Prostate gland (tissue), 2 donors: ENCODE data around the gene ANLN. TPM values are rescaled to one million over a fixed set of nuclear protein-coding genes. Genes with fewer than 3 reads are reported as not detected.

Source experiments
- DNase-seq: peaks from one replicate; pipeline ENCODE4 v3.0.0-alpha.2; 2019; ENCODE audit warnings: low spot score
- H3K27ac ChIP-seq, 2 donors: fragments of 200-600 bp; sonication (generic); 2 replicates each; pipeline ENCODE4 v1.5.1; 2017 to 2019
- H3K27me3 ChIP-seq: fragments of 200-600 bp; sonication (generic); replicated peaks from 2 replicates; pipeline ENCODE4 v1.5.1; 2019; ENCODE audit not compliant: insufficient read depth
- H3K36me3 ChIP-seq, 2 donors: fragments of 200-600 bp; sonication (generic); 1 replicate in 1 of 2; 2 replicates in 1 of 2; pipeline versions ENCODE4 v1.5.1 to v1.8.1; 2017 to 2019
- H3K4me1 ChIP-seq: fragments of 200-600 bp; sonication (generic); replicated peaks from 2 replicates; pipeline ENCODE4 v1.5.1; 2019
- H3K4me3 ChIP-seq, 2 donors: fragments of 200-600 bp; sonication (generic); 2 replicates each; pipeline ENCODE4 v1.5.1; 2017 to 2019
- H3K9me3 ChIP-seq: fragments of 200-600 bp; sonication (generic); 2 replicates; pipeline ENCODE4 v1.5.1; 2017
- POLR2A ChIP-seq: fragments of 450-650 bp; IDR thresholded peaks from one replicate; pipeline ENCODE4 v1.6.1; 2016; ENCODE audit warnings: antibody characterized with exemption, mild to moderate bottlenecking
- POLR2AphosphoS5 ChIP-seq: sonication (generic); formaldehyde crosslinking; IDR thresholded peaks from one replicate; pipeline ENCODE4 v1.6.1; 2017; ENCODE audit warnings: antibody characterized with exemption
- WGBS: methylation state at CpG from one replicate; pipeline ENCODE4 v1.1.5; 2018; 5-methylcytosine and 5-hydroxymethylcytosine counted together
- intact Hi-C: fragments of 100-400 bp; cut with DNase I; formaldehyde crosslinking; loops from one replicate; pipeline ENCODE4 v1.14.2; 2022
- total RNA-seq, 2 donors: library from RNA; depleted of rRNA; stranded (reverse); fragments of >200 nt; gene quantifications; one replicate each; pipeline ENCODE4 v1.1.0, GENCODE V29; 2016
- TF ChIP-seq, protein P1 (sequence below), 4 experiments: fragments of 200-600 bp in 2 of 4; fragments of 450-650 bp in 2 of 4; sonication (generic) in 2 of 4; IDR thresholded peaks; 1 replicate in 3 of 4; 2 replicates in 1 of 4; pipeline ENCODE4 v1.5.1; 2016 to 2019; ENCODE audit warnings: antibody characterized with exemption in 4 of 4, mild to moderate bottlenecking in 2 of 4, moderate library complexity in 2 of 4

ANLN gene
- total RNA-seq, 2 donors from 2014 or later: 9.9 to 13.6 TPM

DNA sequence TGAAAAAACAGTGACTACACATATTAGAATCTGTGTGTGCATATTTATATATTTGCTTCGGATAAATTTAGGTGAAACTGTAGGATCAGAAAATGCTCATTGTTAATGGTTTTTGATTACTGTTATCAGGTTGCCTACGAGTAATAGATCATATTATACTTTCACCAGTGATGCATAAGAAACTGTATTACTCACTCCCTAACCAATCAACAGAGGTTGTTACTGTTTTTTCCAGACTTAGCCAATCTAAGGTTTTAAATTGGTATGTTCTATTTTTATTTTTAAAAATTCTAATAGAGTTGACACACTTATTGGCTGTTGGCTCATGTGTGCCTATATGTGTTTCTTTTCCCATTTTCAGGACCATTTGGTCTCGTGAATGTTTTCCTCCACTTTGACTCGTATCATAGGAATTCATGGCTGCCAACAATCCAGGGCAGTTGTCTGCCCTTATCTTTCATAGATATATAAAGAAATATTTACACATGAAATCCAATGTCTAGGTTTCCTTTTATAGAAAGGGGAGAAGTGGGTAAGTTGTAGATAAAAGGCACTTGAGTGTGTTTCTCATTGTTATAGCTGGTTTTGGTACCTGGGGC is 59.2 kb downstream of the ANLN start:
- no peaks in the 10 kb centered on the region for H3K27me3 ChIP-seq
- intact Hi-C loops: no loop called here
- no peaks in the 10 kb centered on the region for H3K36me3 ChIP-seq
- H3K4me3 ChIP-seq: no peak overlapping the region
- DNase-seq: no peak
- no peaks in the 10 kb centered on the region for H3K9me3 ChIP-seq
- no peak overlapping the region for H3K27ac ChIP-seq
- 79% methylated on average over 4 of the region's 4 CpGs for WGBS
- H3K4me1 ChIP-seq: no peaks in the 10 kb centered on the region
- TF ChIP-seq, protein P1, sequence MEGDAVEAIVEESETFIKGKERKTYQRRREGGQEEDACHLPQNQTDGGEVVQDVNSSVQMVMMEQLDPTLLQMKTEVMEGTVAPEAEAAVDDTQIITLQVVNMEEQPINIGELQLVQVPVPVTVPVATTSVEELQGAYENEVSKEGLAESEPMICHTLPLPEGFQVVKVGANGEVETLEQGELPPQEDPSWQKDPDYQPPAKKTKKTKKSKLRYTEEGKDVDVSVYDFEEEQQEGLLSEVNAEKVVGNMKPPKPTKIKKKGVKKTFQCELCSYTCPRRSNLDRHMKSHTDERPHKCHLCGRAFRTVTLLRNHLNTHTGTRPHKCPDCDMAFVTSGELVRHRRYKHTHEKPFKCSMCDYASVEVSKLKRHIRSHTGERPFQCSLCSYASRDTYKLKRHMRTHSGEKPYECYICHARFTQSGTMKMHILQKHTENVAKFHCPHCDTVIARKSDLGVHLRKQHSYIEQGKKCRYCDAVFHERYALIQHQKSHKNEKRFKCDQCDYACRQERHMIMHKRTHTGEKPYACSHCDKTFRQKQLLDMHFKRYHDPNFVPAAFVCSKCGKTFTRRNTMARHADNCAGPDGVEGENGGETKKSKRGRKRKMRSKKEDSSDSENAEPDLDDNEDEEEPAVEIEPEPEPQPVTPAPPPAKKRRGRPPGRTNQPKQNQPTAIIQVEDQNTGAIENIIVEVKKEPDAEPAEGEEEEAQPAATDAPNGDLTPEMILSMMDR (IDR thresholded peaks at IDR 0.05): no peak

DNA sequence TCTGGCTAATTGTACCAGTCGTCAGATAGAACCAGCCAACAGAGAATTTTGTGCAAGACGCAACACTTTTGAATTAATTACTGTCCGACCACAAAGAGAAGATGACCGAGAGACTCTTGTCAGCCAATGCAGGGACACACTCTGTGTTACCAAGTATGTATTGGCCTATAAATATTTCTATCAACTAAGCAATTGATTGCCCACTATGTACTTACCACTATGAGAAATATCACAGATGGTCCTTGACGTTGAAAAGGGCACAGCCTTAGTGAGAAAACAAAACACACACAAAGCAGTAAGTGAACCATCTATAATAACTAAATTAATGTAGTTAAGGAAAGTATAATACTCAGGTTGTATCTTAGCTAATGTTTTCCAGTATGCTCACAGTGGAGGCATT is 60.0 kb downstream of the ANLN start:
- 94% methylated on average over 5 of the region's 5 CpGs for WGBS
- no peak for DNase-seq
- H3K4me3 ChIP-seq: no peak overlapping the region
- H3K9me3 ChIP-seq: no peaks in the 10 kb centered on the region
- H3K4me1 ChIP-seq: no peaks in the 10 kb centered on the region
- no peaks in the 10 kb centered on the region for H3K36me3 ChIP-seq
- H3K27me3 ChIP-seq: no peaks in the 10 kb centered on the region
- H3K27ac ChIP-seq: no peak overlapping the region
- TF ChIP-seq, protein P1 (IDR thresholded peaks at IDR 0.05): no peak
- no peak for TF ChIP-seq POLR2A
- intact Hi-C loops: no loop called here

DNA sequence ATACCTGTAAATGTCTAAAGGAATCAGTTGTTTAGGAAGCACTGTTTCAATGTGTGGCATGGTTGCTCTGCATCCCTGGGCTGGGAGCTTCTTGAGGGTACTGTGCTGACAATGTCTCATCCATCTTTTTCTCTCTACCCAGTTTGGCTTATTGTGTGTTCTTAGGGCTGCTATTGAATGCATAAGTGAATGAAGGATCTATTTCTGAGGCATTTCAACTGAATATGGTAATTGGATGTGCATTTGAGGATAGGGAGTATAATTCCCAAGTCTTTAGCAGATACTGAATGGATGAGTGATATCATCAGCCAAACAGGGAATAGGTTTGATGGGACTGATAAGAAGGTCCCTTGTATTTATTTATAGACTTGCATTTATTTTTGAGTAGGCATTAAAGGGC is 64.1 kb downstream of the ANLN start:
- H3K9me3 ChIP-seq: no peaks in the 10 kb centered on the region
- no peaks in the 10 kb centered on the region for H3K27me3 ChIP-seq
- TF ChIP-seq, protein P1 (IDR thresholded peaks at IDR 0.05): no peak
- TF ChIP-seq POLR2AphosphoS5: no peak
- no peak for TF ChIP-seq POLR2A
- no peaks in the 10 kb centered on the region for H3K4me1 ChIP-seq
- intact Hi-C loops: no loop called here
- no peaks in the 10 kb centered on the region for H3K36me3 ChIP-seq
- no peak overlapping the region for H3K27ac ChIP-seq
- no peak overlapping the region for H3K4me3 ChIP-seq
- no peak for DNase-seq

DNA sequence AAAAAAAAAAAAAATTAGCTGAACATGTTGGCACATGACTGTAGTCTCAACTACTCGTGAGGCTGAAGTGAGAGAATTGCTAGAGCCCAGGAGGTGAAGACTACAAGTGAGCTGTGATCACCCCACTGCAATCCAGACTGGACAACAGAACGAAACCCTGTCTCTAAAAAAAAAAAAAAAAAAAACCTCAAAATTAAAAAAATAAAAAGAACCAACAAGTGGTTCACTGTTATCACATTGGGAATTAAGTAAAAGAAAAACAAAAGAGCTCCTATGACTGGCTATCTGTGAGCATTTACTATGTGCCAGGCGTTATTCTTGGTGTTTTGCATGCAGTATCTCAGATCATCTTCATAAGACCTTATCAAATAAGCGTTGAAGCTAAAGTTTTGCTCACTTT is 66.0 kb downstream of the ANLN start:
- TF ChIP-seq POLR2A (no peak), POLR2AphosphoS5 (no peak)
- TF ChIP-seq, protein P1 (IDR thresholded peaks at IDR 0.05): no peak
- H3K4me1 ChIP-seq: no peaks in the 10 kb centered on the region
- intact Hi-C loops: no loop called here
- no peak overlapping the region for H3K4me3 ChIP-seq
- H3K9me3 ChIP-seq: no peaks in the 10 kb centered on the region
- H3K36me3 ChIP-seq: no peaks in the 10 kb centered on the region
- DNase-seq: no peak
- no peaks in the 10 kb centered on the region for H3K27me3 ChIP-seq
- 92% methylated on average over 4 of the region's 4 CpGs for WGBS
- H3K27ac ChIP-seq: no peak overlapping the region

DNA sequence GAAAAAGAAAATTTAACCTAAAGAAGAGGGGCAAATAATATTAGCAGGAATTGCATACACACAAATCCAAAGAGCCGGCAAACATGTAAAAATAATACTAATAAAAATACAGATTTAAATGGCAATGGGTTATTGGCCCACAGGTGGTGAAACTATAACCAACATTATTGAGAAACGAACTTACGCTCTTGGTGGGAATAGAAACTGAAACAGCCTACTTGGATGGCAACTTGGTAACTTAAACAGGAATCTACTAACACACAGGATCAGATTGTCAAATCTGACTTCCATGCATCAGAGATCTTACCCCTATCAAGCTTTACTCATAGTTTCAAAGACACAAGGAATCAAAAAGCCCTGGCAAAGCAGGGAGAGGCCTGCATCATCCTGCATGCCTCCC is 66.5 kb downstream of the ANLN start:
- H3K9me3 ChIP-seq: no peaks in the 10 kb centered on the region
- H3K4me1 ChIP-seq: no peaks in the 10 kb centered on the region
- TF ChIP-seq POLR2AphosphoS5 (no peak), POLR2A (no peak)
- TF ChIP-seq, protein P1 (IDR thresholded peaks at IDR 0.05): no peak
- H3K4me3 ChIP-seq: no peak overlapping the region
- no peaks in the 10 kb centered on the region for H3K27me3 ChIP-seq
- no peaks in the 10 kb centered on the region for H3K36me3 ChIP-seq
- intact Hi-C loops: no loop called here
- DNase-seq: no peak
- no peak overlapping the region for H3K27ac ChIP-seq
- WGBS: 94% methylated on average over 3 of the region's 3 CpGs
